GM12878 (cell line): ENCODE measurements around the gene MRPS12. TPM values are rescaled to one million over a fixed set of nuclear protein-coding genes. Genes with fewer than 3 reads are reported as not detected.

Source experiments
- ATAC-seq: fragments of 200-7000 bp; cut with Tn5 transposase; 3 replicates; pipeline ENCODE4 v1.9.1; 2020; ENCODE audit warnings: mild to moderate bottlenecking, moderate library complexity
- BruUV-seq: library from RNA; stranded (reverse); fragments of 400-500 nt; replicated peaks from 2 replicates; lab custom pipeline; 2021; lab: Mats Ljungman, UMichigan
- CTCF ChIA-PET: fragments of 300-600 bp; sonication (Branson Sonifier 250); formaldehyde crosslinking; extraction: SDS; loops from one replicate; lab custom pipeline; 2021; ENCODE audit warnings: inconsistent platforms; lab: Yijun Ruan, JAX
- POLR2A ChIA-PET: fragments of 350-600 bp; formaldehyde crosslinking; extraction: SDS; loops from one replicate; lab custom pipeline; 2021; ENCODE audit warnings: inconsistent platforms; lab: Charles Lee
- RAD21 ChIA-PET: fragments of 300-600 bp; sonication (Branson Sonifier 250); formaldehyde crosslinking; loops from one replicate; lab custom pipeline; 2023; ENCODE audit warnings: antibody characterized with exemption; ENCODE audit not compliant: unreplicated experiment; lab: Charles Lee
- SMC1A ChIA-PET: fragments of 300-600 bp; sonication (Branson Sonifier 250); formaldehyde crosslinking; loops from one replicate; lab custom pipeline; 2023; ENCODE audit not compliant: unreplicated experiment, uncharacterized antibody; lab: Charles Lee
- DNase-seq: peaks from one replicate; pipeline ENCODE4 v3.0.0-alpha.2; 2011; ENCODE audit warnings: low read depth, low spot score
- FAIRE-seq: peaks from 3 replicates; lab custom pipeline; 2011; peaks lifted over from hg19 to GRCh38; lab: Jason Lieb, UNC
- H2AFZ ChIP-seq: 2 replicates; pipeline ENCODE4 v1.6.0; 2011; ENCODE audit warnings: low read depth, low read length, control low read depth; ENCODE audit not compliant: control insufficient read depth
- H3K27ac ChIP-seq: 2 replicates; pipeline ENCODE4 v1.5.1; 2011; ENCODE audit warnings: control low read depth; ENCODE audit not compliant: control insufficient read depth, insufficient read depth
- H3K27me3 ChIP-seq, 2 experiments: replicated peaks in 1 of 2; 2 replicates each; pipeline versions ENCODE4 v1.6.0 to v1.6.1; 2011; ENCODE audit warnings: low read length in 1 of 2; ENCODE audit not compliant: control insufficient read depth in 2 of 2, insufficient read depth in 2 of 2
- H3K36me3 ChIP-seq, 2 experiments: 2 replicates each; pipeline ENCODE4 v1.5.1; 2011; ENCODE audit warnings: low read length in 1 of 2; ENCODE audit not compliant: control insufficient read depth in 2 of 2, insufficient read depth in 2 of 2
- H3K4me1 ChIP-seq: 2 replicates; pipeline ENCODE4 v1.6.1; 2011; ENCODE audit warnings: mild to moderate bottlenecking, low read length, moderate library complexity, mixed read lengths; ENCODE audit not compliant: control insufficient read depth, insufficient read depth
- H3K4me2 ChIP-seq: 2 replicates; pipeline ENCODE4 v1.6.0; 2011; ENCODE audit warnings: control low read depth; ENCODE audit not compliant: control insufficient read depth, insufficient read depth
- H3K4me3 ChIP-seq: fragments of 200-600 bp; sonication (generic); 2 replicates; pipeline ENCODE4 v1.5.1; 2016
- H3K79me2 ChIP-seq: 2 replicates; pipeline ENCODE4 v1.6.0; 2011; ENCODE audit warnings: low read length; ENCODE audit not compliant: control insufficient read depth, insufficient read depth
- H3K9ac ChIP-seq: 2 replicates; pipeline ENCODE4 v1.8.0; 2011; ENCODE audit warnings: low read length, control low read depth, mixed read lengths; ENCODE audit not compliant: control insufficient read depth, insufficient read depth
- H3K9me3 ChIP-seq: replicated peaks from 3 replicates; pipeline ENCODE4 v1.5.1; 2011; ENCODE audit warnings: mild to moderate bottlenecking, low read length; ENCODE audit not compliant: control insufficient read depth, insufficient read depth
- H4K20me1 ChIP-seq: 2 replicates; pipeline ENCODE4 v1.6.0; 2011; ENCODE audit not compliant: control insufficient read depth, insufficient read depth
- ATF7 ChIP-seq: fragments of 450-650 bp; IDR thresholded peaks from 2 replicates; pipeline ENCODE4 v1.6.1; 2016; ENCODE audit warnings: low read depth, mild to moderate bottlenecking
- E2F4 ChIP-seq: IDR thresholded peaks from 2 replicates; pipeline ENCODE4 v1.6.1; 2012; ENCODE audit warnings: low read depth, low read length, improper control_type of control experiment
- MEF2A ChIP-seq: IDR thresholded peaks from 2 replicates; pipeline ENCODE4 v1.6.1; 2011; ENCODE audit warnings: low read depth, mild to moderate bottlenecking, low read length, moderate library complexity; ENCODE audit not compliant: insufficient read depth
- MYC ChIP-seq: IDR thresholded peaks from 2 replicates; pipeline ENCODE4 v1.6.1; 2011; ENCODE audit warnings: mild to moderate bottlenecking, low read length, moderate library complexity, inconsistent platforms; ENCODE audit not compliant: insufficient read depth, insufficient replicate concordance, insufficient read length, severe bottlenecking
- SREBF2 ChIP-seq: IDR thresholded peaks from 2 replicates; pipeline ENCODE4 v1.6.1; 2012; ENCODE audit warnings: mild to moderate bottlenecking, low read length
- ZNF274 ChIP-seq: IDR thresholded peaks from one replicate; pipeline ENCODE4 v1.8.0; 2011; ENCODE audit not compliant: insufficient read length, insufficient read depth
- WGBS: methylation state at CpG from one replicate; pipeline ENCODE4 v1.1.6; 2016; ENCODE audit warnings: low lambda C conversion rate; ENCODE audit not compliant: insufficient replicate concordance, insufficient coverage; ENCODE audit errors: missing lambda C conversion rate; 5-methylcytosine and 5-hydroxymethylcytosine counted together
- in situ Hi-C: fragments of 300-500 bp; cut with MboI; formaldehyde crosslinking; loops from 9 replicates; pipeline ENCODE4 v1.14.3; 2018; ENCODE audit warnings: mixed read lengths
- intact Hi-C: fragments of 100-400 bp; cut with micrococcal nuclease; formaldehyde crosslinking; loops from one replicate; pipeline ENCODE4 v1.14.2; 2022; ENCODE audit not compliant: unreplicated experiment
- polyA plus RNA-seq, 11 experiments: library from polyadenylated mRNA; depleted of rRNA in 4 of 11; unstranded in 6 of 11; stranded (reverse) in 5 of 11; fragments of >200 nt; fragmentation: Nextera tagmentation in 4 of 11; fragmentation: Illumina TruSeq in 1 of 11; extraction: Ambion mirVana in 4 of 11; extraction: Trizol in 1 of 11; gene quantifications; 1 replicate in 1 of 11; 2 replicates in 10 of 11; pipeline versions ENCODE4 v1.2.1 to v1.2.3, GENCODE V29; 2011 to 2016; ENCODE audit warnings: inconsistent platforms in 2 of 11, missing spikeins in 2 of 11, low read depth in 1 of 11
- total RNA-seq, 4 experiments: library from RNA; depleted of rRNA in 3 of 4; stranded (reverse); fragments of >200 nt in 3 of 4; fragmentation: Illumina TruSeq in 1 of 4; extraction: Trizol in 1 of 4; gene quantifications; 2 replicates each; pipeline versions ENCODE4 v1.2.1 to v1.2.3, GENCODE V29; 2013 to 2021
- TF ChIP-seq, protein P1 (sequence below): fragments of 450-650 bp; IDR thresholded peaks from 2 replicates; pipeline ENCODE4 v1.6.1; 2017; ENCODE audit warnings: mild to moderate bottlenecking, moderate library complexity
- TF ChIP-seq, protein P2 (sequence below): fragments of 450-650 bp; IDR thresholded peaks from 2 replicates; pipeline ENCODE4 v1.6.1; 2018; ENCODE audit warnings: mild to moderate bottlenecking, low read depth, moderate library complexity; ENCODE audit not compliant: partially characterized antibody
- TF ChIP-seq, protein P3 (sequence below): IDR thresholded peaks from 2 replicates; pipeline ENCODE4 v1.6.1; 2012; ENCODE audit warnings: low read depth, low read length, improper control_type of control experiment

MRPS12 gene
- total and polyA plus RNA-seq, 10 of the 15 experiments (the other 5 are each of a cell fraction or from before 2014, with no cell fraction given) = 7.3 to 205 (median 77.3) TPM

GRCh38 chr19:38918526-38918925 is 12.2 kb upstream of the MRPS12 start (continued):
- TF ChIP-seq, protein P1, sequence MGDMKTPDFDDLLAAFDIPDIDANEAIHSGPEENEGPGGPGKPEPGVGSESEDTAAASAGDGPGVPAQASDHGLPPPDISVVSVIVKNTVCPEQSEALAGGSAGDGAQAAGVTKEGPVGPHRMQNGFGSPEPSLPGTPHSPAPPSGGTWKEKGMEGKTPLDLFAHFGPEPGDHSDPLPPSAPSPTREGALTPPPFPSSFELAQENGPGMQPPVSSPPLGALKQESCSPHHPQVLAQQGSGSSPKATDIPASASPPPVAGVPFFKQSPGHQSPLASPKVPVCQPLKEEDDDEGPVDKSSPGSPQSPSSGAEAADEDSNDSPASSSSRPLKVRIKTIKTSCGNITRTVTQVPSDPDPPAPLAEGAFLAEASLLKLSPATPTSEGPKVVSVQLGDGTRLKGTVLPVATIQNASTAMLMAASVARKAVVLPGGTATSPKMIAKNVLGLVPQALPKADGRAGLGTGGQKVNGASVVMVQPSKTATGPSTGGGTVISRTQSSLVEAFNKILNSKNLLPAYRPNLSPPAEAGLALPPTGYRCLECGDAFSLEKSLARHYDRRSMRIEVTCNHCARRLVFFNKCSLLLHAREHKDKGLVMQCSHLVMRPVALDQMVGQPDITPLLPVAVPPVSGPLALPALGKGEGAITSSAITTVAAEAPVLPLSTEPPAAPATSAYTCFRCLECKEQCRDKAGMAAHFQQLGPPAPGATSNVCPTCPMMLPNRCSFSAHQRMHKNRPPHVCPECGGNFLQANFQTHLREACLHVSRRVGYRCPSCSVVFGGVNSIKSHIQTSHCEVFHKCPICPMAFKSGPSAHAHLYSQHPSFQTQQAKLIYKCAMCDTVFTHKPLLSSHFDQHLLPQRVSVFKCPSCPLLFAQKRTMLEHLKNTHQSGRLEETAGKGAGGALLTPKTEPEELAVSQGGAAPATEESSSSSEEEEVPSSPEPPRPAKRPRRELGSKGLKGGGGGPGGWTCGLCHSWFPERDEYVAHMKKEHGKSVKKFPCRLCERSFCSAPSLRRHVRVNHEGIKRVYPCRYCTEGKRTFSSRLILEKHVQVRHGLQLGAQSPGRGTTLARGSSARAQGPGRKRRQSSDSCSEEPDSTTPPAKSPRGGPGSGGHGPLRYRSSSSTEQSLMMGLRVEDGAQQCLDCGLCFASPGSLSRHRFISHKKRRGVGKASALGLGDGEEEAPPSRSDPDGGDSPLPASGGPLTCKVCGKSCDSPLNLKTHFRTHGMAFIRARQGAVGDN = no peak
- no peak for TF ChIP-seq ATF7
- TF ChIP-seq MYC = no peak

DNA sequence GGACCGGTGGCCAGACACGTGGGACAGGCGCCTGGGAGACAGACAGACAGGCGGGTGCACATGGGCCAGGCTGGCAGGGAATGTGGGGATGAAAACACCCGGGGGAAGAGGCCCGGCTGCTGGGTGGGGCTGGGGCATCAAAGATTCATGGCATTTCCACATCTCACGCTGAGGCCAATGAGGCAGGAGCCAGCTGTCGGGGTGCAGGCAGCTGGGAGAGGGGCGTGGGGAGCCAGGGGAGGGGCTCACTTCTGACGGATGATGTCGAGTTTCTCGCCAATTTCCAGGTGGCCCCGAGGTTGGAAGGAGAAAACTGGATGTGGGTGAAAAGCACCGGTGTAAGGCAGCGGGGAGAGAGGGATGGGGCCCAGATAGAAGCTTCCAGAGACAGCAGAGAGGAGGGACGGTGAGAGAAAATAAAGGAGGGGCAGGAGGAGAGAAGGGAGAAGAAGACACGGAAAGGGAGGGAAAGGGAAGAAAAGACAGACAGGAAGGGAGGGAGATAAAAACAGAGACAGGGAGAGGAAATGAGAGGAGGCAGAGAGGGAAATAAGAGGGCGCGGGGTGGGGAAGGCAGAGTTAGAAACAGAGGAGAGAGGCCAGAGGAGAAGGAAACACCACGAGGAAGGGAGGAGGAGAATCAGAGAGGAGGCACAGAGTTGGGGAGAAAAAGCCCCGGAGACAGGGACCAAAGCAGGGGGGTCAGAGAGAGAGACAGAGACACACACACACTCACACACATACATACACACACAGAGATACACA is 10.7 kb upstream of the MRPS12 start:
- intact Hi-C loops (no loop called here), in situ Hi-C loops (no loop called here)
- no peak for DNase-seq
- Histone ChIP-seq H2AFZ (no peak overlapping the region), H4K20me1 (no peaks in the 10 kb centered on the region), H3K4me2 (no peak overlapping the region), H3K27ac (no peak overlapping the region), H3K36me3 (peaks cover 0 to 14% of the 10 kb centered on the region in 2 experiments; a peak in 2 of 4 replicates), H3K4me3 (no peak overlapping the region), H3K4me1 (no peaks in the 10 kb centered on the region), H3K27me3 (no peaks in the 10 kb centered on the region), H3K9me3 (no peaks in the 10 kb centered on the region), H3K79me2 (no peaks in the 10 kb centered on the region), H3K9ac (no peak overlapping the region)
- ChIA-PET POLR2A (interaction anchor here (0.7 kb wide), 1 partner anchor 36 kb away, joined by 3 read pairs; no protein-coding TSS in a partner anchor), SMC1A (no interaction called here), CTCF (interaction anchor here (2.3 kb wide), 1 partner anchor 10 kb away, joined by 14 read pairs; the partner anchor contains the start of genes MRPS12 and SARS2), RAD21 (no interaction called here)
- FAIRE-seq = no peak
- no peak for ATAC-seq
- WGBS = 77% methylated on average over 20 of the region's 21 CpGs
- BruUV-seq = no TSS peak
- TF ChIP-seq, protein P2, sequence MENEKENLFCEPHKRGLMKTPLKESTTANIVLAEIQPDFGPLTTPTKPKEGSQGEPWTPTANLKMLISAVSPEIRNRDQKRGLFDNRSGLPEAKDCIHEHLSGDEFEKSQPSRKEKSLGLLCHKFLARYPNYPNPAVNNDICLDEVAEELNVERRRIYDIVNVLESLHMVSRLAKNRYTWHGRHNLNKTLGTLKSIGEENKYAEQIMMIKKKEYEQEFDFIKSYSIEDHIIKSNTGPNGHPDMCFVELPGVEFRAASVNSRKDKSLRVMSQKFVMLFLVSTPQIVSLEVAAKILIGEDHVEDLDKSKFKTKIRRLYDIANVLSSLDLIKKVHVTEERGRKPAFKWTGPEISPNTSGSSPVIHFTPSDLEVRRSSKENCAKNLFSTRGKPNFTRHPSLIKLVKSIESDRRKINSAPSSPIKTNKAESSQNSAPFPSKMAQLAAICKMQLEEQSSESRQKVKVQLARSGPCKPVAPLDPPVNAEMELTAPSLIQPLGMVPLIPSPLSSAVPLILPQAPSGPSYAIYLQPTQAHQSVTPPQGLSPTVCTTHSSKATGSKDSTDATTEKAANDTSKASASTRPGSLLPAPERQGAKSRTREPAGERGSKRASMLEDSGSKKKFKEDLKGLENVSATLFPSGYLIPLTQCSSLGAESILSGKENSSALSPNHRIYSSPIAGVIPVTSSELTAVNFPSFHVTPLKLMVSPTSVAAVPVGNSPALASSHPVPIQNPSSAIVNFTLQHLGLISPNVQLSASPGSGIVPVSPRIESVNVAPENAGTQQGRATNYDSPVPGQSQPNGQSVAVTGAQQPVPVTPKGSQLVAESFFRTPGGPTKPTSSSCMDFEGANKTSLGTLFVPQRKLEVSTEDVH = no peak
- TF ChIP-seq SREBF2 (no peak), ZNF274 (no peak), MEF2A (no peak), E2F4 (no peak)
- TF ChIP-seq, protein P3, sequence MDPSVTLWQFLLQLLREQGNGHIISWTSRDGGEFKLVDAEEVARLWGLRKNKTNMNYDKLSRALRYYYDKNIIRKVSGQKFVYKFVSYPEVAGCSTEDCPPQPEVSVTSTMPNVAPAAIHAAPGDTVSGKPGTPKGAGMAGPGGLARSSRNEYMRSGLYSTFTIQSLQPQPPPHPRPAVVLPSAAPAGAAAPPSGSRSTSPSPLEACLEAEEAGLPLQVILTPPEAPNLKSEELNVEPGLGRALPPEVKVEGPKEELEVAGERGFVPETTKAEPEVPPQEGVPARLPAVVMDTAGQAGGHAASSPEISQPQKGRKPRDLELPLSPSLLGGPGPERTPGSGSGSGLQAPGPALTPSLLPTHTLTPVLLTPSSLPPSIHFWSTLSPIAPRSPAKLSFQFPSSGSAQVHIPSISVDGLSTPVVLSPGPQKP = no peak
